ENCODE results near the gene KRT82.

Gene KRT82

GRCh38 chr12:52371716-52372115, 34.4 kb downstream of the KRT82 start:
- TF ChIP-seq, protein P1, sequence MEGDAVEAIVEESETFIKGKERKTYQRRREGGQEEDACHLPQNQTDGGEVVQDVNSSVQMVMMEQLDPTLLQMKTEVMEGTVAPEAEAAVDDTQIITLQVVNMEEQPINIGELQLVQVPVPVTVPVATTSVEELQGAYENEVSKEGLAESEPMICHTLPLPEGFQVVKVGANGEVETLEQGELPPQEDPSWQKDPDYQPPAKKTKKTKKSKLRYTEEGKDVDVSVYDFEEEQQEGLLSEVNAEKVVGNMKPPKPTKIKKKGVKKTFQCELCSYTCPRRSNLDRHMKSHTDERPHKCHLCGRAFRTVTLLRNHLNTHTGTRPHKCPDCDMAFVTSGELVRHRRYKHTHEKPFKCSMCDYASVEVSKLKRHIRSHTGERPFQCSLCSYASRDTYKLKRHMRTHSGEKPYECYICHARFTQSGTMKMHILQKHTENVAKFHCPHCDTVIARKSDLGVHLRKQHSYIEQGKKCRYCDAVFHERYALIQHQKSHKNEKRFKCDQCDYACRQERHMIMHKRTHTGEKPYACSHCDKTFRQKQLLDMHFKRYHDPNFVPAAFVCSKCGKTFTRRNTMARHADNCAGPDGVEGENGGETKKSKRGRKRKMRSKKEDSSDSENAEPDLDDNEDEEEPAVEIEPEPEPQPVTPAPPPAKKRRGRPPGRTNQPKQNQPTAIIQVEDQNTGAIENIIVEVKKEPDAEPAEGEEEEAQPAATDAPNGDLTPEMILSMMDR (conservative IDR thresholded peaks at IDR 0.05; ENCODE audit: low read length): no peak
- no peak overlapping the region for H3K4me3 ChIP-seq (ENCODE audit: low read length)
- no peak for DNase-seq (ENCODE audit: low read depth)

DNA sequence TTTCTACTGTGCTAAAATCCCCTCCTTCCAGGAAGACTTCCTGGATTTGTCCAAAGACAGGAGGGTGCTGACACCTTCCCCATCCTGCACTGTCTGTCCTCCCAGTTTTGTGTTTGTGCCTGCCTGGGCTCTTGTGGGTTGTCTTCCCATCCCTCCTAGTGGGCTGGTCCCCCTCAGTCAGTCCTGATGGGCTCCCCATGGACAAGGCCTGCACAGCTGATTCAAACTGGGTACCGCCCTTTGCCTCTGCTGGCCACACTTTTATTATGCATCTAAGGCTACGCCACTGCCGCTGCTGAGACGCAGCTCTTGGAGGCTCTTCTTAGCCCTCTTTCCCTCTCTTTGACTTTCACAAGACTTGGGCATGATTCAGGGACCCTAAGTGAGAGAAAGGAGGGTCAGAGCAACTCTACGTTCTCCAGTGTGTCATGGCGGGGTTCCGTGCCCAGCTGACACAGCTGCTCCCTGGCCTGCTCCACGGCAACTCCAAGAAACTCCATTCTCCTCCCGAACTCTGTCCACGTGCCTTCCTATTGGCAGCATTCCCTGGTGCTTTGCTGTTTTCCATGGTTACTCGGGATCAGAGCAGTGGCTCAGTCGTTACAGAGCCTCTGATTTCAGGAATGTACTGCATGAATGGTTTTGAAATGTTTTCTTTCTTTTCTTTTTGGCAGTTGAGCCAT, 35.1 kb downstream of the KRT82 start:
- TF ChIP-seq, protein P1 (conservative IDR thresholded peaks at IDR 0.05; ENCODE audit: low read length): no peak
- DNase-seq (ENCODE audit: low read depth): peak; percentile 85
- H3K4me3 ChIP-seq (ENCODE audit: low read length): no peak overlapping the region

DNA sequence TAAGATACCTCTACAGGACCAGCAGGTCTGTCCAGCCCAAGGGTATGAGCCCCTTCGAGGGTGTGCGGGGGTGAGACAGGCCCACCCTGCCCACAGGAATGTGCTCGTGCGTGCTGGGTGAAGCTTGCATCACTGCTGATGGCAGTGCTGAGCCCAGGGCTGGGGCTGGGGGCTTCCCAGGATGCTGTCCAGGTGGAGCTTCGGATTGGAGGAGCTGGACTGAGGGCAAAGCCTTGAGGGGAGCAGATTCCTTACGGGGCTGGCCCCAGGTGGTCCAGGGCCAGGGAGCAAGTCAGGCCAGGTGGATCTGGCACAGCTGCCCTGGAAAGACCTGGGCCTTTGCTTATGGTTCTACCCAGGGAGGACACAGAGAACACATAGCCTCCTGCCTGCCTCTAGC, 36.3 kb downstream of the KRT82 start:
- TF ChIP-seq, protein P1 (conservative IDR thresholded peaks at IDR 0.05; ENCODE audit: low read length): no peak
- H3K4me3 ChIP-seq (ENCODE audit: low read length): no peak overlapping the region
- DNase-seq (ENCODE audit: low read depth): no peak

- no peak for DNase-seq (ENCODE audit: low read depth)
- TF ChIP-seq, protein P1 (conservative IDR thresholded peaks at IDR 0.05; ENCODE audit: low read length): no peak
- H3K4me3 ChIP-seq (ENCODE audit: low read length): no peak overlapping the region
Measured at GRCh38 chr12:52369211-52369610, 36.9 kb downstream of the KRT82 start.

- H3K4me3 ChIP-seq (ENCODE audit: low read length): no peak overlapping the region
- no peak for DNase-seq (ENCODE audit: low read depth)
- TF ChIP-seq, protein P1 (conservative IDR thresholded peaks at IDR 0.05; ENCODE audit: low read length): no peak
Measured at GRCh38 chr12:52368508-52368907, 37.6 kb downstream of the KRT82 start.

DNA sequence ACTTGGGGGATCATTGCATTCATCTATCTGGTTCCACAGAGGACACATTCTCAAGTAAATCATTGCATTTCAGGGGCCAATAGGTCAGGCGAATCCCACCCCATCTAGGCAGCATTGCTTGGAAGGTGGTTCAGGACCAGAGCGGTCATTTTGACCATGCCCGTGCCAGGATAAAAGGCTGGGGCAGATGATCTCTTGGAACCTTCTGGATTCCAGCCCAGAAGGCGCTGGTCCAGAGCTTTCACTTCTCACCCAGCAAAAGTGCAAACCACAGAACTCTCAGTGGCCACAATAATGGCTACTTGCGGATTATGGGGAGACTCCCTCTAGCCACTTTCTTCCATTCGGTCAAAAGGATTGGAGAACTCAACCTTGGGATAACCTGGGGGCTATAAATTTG, 38.3 kb downstream of the KRT82 start:
- no peak overlapping the region for H3K4me3 ChIP-seq (ENCODE audit: low read length)
- TF ChIP-seq, protein P1 (conservative IDR thresholded peaks at IDR 0.05; ENCODE audit: low read length): no peak
- no peak for DNase-seq (ENCODE audit: low read depth)

- no peak for DNase-seq (ENCODE audit: low read depth)
- H3K4me3 ChIP-seq (ENCODE audit: low read length): no peak within 1 kb of the TSS
- TF ChIP-seq, protein P1 (conservative IDR thresholded peaks at IDR 0.05; ENCODE audit: low read length): no peak
Measured at GRCh38 chr12:52366738-52367485, 39.2 kb downstream of the KRT82 start, which contains the start of gene KRT85. TSS of gene KRT85 (minus strand) at chr12:52367481. CDS start at chr12:52367405, 76 bp downstream.
